ENCODE results near the gene TIMP3.

Gene TIMP3

GRCh38 chr22:32836280-32837123, 35.0 kb downstream of the TIMP3 start:
- in situ Hi-C loops (cut with HindIII; ENCODE audit: low sequenced_read_pairs) = no loop called here
- DNase-seq (ENCODE audit: low read depth) = no peak
- peak; percentile 58 for TF ChIP-seq CTCF (IDR thresholded peaks at IDR 0.05; ENCODE audit: low read depth, low read length, missing control alignments)
- no peak overlapping the region for H3K4me3 ChIP-seq (ENCODE audit: low read depth, low read length)

GRCh38 chr22:32837142-32837541, 35.6 kb downstream of the TIMP3 start:
- TF ChIP-seq CTCF (IDR thresholded peaks at IDR 0.05; ENCODE audit: low read depth, low read length, missing control alignments) = no peak
- no peak for DNase-seq (ENCODE audit: low read depth)
- in situ Hi-C loops (cut with HindIII; ENCODE audit: low sequenced_read_pairs) = no loop called here
- H3K4me3 ChIP-seq (ENCODE audit: low read depth, low read length) = no peak overlapping the region

GRCh38 chr22:32837803-32838202, 36.3 kb downstream of the TIMP3 start:
- no peak for DNase-seq (ENCODE audit: low read depth)

GRCh38 chr22:32839831-32840584, 38.5 kb downstream of the TIMP3 start:
- TF ChIP-seq CTCF (IDR thresholded peaks at IDR 0.05; ENCODE audit: low read depth, low read length, missing control alignments) = no peak
- H3K4me3 ChIP-seq (ENCODE audit: low read depth, low read length) = no peak overlapping the region
- peak; percentile 16 for DNase-seq (ENCODE audit: low read depth)
- in situ Hi-C loops (cut with HindIII; ENCODE audit: low sequenced_read_pairs) = no loop called here

More at GRCh38 chr22:32837803-32838202, 36.3 kb downstream of the TIMP3 start:
- no peak for TF ChIP-seq CTCF (IDR thresholded peaks at IDR 0.05; ENCODE audit: low read depth, low read length, missing control alignments)
- no peak overlapping the region for H3K4me3 ChIP-seq (ENCODE audit: low read depth, low read length)
- in situ Hi-C loops (cut with HindIII; ENCODE audit: low sequenced_read_pairs) = no loop called here

GRCh38 chr22:32841175-32841574, 39.7 kb downstream of the TIMP3 start:
- no peak for TF ChIP-seq CTCF (IDR thresholded peaks at IDR 0.05; ENCODE audit: low read depth, low read length, missing control alignments)
- no peak overlapping the region for H3K4me3 ChIP-seq (ENCODE audit: low read depth, low read length)
- DNase-seq (ENCODE audit: low read depth) = no peak
- in situ Hi-C loops (cut with HindIII; ENCODE audit: low sequenced_read_pairs) = no loop called here

GRCh38 chr22:32842486-32842885, 41.0 kb downstream of the TIMP3 start:
- DNase-seq (ENCODE audit: low read depth) = no peak
- TF ChIP-seq CTCF (IDR thresholded peaks at IDR 0.05; ENCODE audit: low read depth, low read length, missing control alignments) = no peak
- in situ Hi-C loops (cut with HindIII; ENCODE audit: low sequenced_read_pairs) = no loop called here
- H3K4me3 ChIP-seq (ENCODE audit: low read depth, low read length) = no peak overlapping the region

All from astrocyte of the cerebellum (primary cell).